NCI-H460 (cell line): ENCODE results near the gene MRPS7. TPM values are rescaled to one million over a fixed set of nuclear protein-coding genes. Genes with fewer than 3 reads are reported as not detected.

ENCODE experiments used
- DNase-seq: peaks from one replicate; pipeline ENCODE4 v3.0.0-alpha.2; 2016; ENCODE audit warnings: low read depth; ENCODE audit errors: extremely low read depth
- total RNA-seq: library from RNA; depleted of rRNA; stranded (reverse); fragments of >200 nt; shearing (Covaris generic); gene quantifications from 2 replicates; pipeline ENCODE4 v1.2.3, GENCODE V29; 2014; rRNA removed

MRPS7 gene
- total RNA-seq, 1 experiment from 2014 or later = 89.4 TPM

DNA sequence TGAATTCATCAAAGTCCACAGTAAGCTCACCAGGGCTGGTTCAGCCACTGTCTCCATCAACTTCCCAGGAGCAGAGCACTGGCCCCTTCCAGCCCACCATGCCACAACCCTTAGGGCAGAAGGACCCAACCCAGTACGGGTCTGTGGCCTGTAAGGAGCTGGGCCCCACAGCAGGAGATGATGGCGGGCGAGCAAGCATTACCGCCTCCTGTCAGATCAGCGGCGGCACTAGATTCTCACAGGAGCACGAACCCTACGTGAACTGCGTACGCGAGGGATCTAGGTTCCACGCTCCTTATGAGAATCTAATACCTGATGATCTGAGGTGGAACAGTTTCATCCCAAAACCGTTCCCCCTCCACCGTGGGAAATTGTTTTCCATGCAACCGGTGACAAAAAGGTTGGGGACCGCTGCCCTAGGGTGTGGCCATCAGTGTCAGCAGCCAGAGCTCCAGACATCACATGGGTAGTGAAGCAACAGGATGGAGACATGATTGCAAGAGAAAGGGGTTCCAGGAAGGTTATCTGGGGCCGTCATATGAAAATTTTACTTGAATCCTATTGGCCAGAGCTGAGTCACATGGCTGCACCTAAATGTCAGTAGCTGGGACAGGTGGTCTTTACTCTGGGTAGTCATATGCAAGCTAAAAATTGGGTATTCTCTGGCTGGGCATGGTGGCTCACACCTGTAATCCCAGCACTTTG, 40.0 kb downstream of the MRPS7 start:
- no peak for DNase-seq

DNA sequence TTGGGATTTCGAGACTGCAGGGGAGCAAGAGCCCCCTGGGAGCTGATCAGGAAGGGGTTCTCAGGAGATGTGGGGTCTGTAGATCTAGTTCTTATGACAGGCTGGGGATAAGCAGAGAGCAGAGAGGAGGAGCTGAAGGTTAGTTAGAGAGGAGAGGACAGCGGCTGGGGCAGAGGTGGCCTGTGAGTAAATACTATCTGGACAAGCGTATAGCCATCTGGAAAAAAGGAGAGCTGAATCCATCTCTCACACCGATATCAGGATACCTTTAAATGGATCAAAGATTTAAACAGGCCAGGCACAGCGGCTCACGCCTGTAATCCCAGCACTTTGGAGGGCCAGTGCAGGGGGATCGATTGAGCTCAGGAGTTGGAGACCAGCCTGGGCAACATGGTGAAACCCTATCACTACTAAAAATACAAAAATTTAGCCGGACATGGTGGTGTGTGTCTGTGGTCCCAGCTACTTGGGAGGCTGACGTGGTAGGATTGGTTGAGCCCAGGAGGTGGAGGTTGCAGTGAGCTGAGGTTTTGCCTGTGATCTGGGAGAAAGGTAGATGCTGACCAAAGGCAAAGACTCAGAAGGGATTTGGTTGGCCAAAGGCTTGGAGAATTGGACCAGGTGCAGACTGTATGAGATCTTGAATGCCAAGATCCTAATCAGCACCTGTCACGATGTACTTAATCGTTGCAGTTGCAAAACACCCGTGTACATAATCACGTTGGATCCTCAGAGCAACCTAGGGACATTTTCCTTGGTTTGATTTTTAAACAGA, 46.5 kb downstream of the MRPS7 start:
- no peak for DNase-seq

DNA sequence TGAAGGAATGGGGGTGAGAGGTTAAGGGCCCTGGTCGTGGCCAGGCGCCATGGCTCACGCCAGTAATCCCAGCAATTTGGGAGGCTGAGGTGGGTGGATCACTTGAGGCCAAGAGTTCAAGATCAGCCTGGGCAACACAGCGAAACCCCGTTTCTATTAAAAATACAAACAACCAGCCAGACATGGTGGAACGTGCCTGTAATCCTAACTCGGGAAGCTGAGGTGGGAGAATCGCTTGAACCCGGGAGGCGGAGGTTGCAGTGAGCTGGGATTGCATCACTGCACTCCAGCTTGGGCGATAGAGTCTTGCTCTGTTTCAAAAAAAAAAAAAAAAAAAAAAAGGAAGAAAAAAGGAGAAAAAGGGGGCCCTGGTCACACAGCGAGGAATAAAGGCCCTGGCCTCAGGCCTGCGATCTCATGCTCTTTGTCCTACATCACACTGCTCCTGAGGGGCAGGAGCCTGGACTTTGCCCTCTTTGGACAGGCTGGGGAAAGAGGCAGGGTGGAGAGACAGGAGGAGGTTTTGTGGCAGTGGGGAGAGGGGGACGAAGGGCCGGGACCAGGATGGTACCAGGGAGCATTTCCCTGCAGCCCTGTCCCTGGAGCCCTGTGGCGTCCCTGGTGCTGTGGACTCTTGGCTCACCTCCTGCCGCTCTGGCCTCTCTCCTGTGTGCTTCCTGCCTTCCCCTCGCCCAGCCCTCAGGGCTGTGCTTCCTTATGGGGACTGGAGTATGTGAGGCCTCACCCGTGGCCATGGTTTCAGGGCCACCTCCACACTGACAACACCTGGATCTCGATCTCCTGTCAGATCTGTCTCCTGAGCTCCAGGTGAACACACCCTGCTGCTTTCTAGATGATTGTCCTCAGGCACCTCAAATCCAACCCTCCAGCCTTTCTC, 47.3 kb downstream of the MRPS7 start:
- no peak for DNase-seq

DNA sequence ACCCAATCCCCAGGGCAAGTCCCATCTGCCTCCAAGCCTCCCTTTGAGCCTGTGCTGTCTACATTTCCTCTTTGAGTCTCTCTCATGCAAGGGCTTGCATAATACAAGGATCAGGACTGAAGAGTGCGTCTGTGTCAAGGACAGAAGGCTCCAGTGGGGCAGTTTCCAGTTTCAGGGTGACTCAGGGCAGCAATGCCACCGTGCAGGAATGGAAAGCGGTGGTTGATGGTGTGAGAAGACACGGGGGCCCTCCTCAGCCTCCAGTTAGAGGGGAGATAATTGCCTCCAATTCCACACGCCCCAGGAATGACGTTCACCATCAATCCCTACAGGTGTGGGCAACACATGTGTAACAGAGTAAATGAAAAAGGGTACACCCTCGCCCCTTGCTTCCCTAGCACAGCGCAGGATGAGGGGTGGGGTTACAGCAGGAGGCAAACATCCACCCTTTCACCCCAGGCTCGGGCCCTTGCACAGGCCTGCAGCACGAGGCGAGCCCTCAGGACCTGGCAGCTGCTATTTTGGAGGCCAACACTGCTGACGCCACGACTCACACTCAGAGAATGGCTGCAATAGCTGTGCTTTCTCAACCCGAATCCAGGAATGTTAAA, 52.4 kb downstream of the MRPS7 start:
- no peak for DNase-seq

DNA sequence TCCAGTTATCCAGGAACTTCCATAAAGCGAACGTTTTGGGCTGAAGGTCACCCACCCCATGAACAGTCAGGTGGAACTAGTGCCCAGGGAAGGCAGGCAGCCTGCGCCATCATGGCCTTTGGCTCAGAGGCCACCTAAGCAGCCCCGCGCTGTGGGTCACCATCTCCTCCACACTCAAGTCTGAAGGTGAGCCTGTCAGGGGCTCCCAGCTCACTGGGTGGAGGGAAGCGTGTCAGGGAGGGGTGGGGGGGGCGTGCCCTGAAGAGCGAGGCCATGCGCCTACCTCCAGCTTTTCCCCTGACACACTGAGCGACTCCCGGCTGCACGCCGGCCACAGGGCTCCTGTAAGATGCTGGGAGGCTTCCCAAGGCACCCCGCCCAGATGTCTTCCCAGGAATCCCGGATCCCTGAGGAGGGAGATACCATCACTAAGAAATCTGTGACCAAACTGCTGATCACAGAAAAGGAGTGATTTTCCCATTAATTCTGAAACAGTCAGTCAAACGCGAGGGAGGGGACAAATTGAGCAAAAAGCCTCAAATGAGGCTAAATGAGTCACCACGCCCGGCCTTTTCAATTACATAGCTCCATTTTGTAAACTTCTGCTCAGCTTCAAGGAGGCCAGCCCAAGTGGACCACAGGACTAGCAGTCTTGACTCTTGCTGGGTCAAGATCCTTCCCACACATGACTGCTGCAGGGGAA, 54.0 kb downstream of the MRPS7 start:
- DNase-seq = no peak

Other genes starting within 250 kb of the MRPS7 start
- gene MRPL58, start 249.2 kb upstream of the MRPS7 start, total RNA-seq = 87.5 and 91.5 TPM in 2 replicates
- 272 and 301 TPM in 2 replicates for gene ATP5PD, start 214.9 kb upstream of the MRPS7 start, total RNA-seq
- 22.9 and 28.0 TPM in 2 replicates for gene KCTD2, start 214.7 kb upstream of the MRPS7 start, total RNA-seq
- 19.8 and 20.0 TPM in 2 replicates for gene SLC16A5, start 173.9 kb upstream of the MRPS7 start, total RNA-seq
- gene ARMC7, start 151.9 kb upstream of the MRPS7 start, total RNA-seq = 9.1 and 14.3 TPM in 2 replicates
- gene NT5C, start 130.1 kb upstream of the MRPS7 start, total RNA-seq = 107 and 114 TPM in 2 replicates
- 454 and 510 TPM in 2 replicates for gene JPT1, start 107.4 kb upstream of the MRPS7 start, total RNA-seq
- 136 and 142 TPM in 2 replicates for gene SUMO2, start 78.9 kb upstream of the MRPS7 start, total RNA-seq
- 46.6 and 51.0 TPM in 2 replicates for gene NUP85, start 56.2 kb upstream of the MRPS7 start, total RNA-seq
- 11.9 and 16.8 TPM in 2 replicates for gene GGA3, start 273 bp upstream of the MRPS7 start, total RNA-seq
- 33.9 and 37.9 TPM in 2 replicates for gene MIF4GD, start 9.4 kb downstream of the MRPS7 start, total RNA-seq
- 18.5 and 20.0 TPM in 2 replicates for gene SLC25A19, start 27.6 kb downstream of the MRPS7 start, total RNA-seq
- 92.0 and 95.9 TPM in 2 replicates for gene GRB2, start 143.8 kb downstream of the MRPS7 start, total RNA-seq
- gene TMEM94, start 194.8 kb downstream of the MRPS7 start, total RNA-seq = 39.8 and 49.8 TPM in 2 replicates